C4-2B (cell line): ENCODE data around the gene ACKR2.
"Not testable (repeated sequence)": the region's sequence is repeated elsewhere in the genome, so short reads cannot be mapped to it uniquely, and the experiment has no call there.

Source experiments
- H3K27ac ChIP-seq: fragments of 450-650 bp; 2 replicates; pipeline ENCODE4 v1.5.1; 2017
- CTCF ChIP-seq: fragments of 450-650 bp; conservative IDR thresholded peaks from 2 replicates; pipeline ENCODE4 v1.5.1; 2017; ENCODE audit warnings: mild to moderate bottlenecking
- ZFX ChIP-seq: fragments of 450-650 bp; IDR thresholded peaks from 2 replicates; pipeline ENCODE4 v1.6.1; 2017

ACKR2 gene

GRCh38 chr3:42802876-42803413, 6.3 kb upstream of the ACKR2 start:
- peak overlapping the region; percentile 91 for H3K27ac ChIP-seq
- TF ChIP-seq ZFX (no peak), CTCF (no peak)

- peak overlapping the region; percentile 91 for H3K27ac ChIP-seq
- no peak for TF ChIP-seq ZFX
- TF ChIP-seq CTCF: no peak
These were observed 5.7 kb upstream of the ACKR2 start for GRCh38 chr3:42803414-42804105.

- H3K27ac ChIP-seq: peak within 1 kb of the TSS; percentile 91
- TF ChIP-seq ZFX (peak; percentile 89), CTCF (no peak)
These were observed 5.0 kb upstream of the ACKR2 start, which contains the start of gene HIGD1A for GRCh38 chr3:42804106-42804830. Gene HIGD1A (minus strand): TSS chr3:42804490. CDS start chr3:42794253, 10,237 bp downstream.

GRCh38 chr3:42804831-42805132, 4.5 kb upstream of the ACKR2 start:
- no peak for TF ChIP-seq ZFX
- TF ChIP-seq CTCF: no peak

GRCh38 chr3:42805141-42805821, 4.0 kb upstream of the ACKR2 start:
- H3K27ac ChIP-seq: no peak overlapping the region
- TF ChIP-seq ZFX (no peak), CTCF (no peak)

More at GRCh38 chr3:42804831-42805132, 4.5 kb upstream of the ACKR2 start:
- H3K27ac ChIP-seq: peak overlapping the region; percentile 91

GRCh38 chr3:42807929-42808328, 1.3 kb upstream of the ACKR2 start:
- TF ChIP-seq ZFX: no peak
- TF ChIP-seq CTCF: no peak
- no peak overlapping the region for H3K27ac ChIP-seq

- not testable (repeated sequence) for H3K27ac ChIP-seq
These were observed 1.5 kb downstream of the ACKR2 start for GRCh38 chr3:42810706-42811105.

- not testable (repeated sequence) for H3K27ac ChIP-seq
These were observed 2.1 kb downstream of the ACKR2 start for GRCh38 chr3:42811118-42811883.
